ENCODE results near the gene CHST1. TPM values are rescaled to one million over a fixed set of nuclear protein-coding genes. Genes with fewer than 3 reads are reported as not detected.

CHST1 gene
- total RNA-seq, 2 experiments from 2014 or later: not detected

DNA sequence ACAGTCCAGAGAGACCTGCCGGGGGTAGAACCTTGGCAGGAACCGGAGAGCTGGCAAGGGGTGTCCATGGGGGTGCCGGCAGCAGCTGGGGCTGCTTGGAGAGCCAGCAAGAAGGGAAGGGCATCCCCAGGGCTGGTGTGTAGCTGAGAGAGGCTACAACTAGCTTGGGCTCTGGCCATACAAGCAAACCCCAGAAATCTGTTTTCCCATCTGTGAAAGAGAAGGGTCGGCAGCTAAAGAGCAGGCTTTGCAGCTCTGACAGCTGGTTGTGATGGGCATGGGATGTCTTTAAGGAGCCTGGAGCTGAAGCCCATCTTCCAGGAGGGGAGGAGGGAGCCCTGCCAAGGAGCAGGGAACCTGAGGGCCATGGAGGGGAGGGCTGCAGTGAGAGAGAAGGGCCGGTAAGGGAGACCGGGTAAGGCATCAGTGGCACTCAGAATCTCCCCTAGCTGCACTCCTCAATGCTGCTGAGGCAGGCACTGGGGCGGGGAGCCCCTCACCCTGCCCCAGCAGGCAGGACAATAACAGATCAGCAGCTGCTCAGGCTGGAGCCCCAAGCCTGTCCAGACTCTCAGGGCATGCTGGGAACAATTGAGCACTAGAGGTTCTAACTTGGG is 3.9 kb downstream of the CHST1 start:
- TF ChIP-seq CTCF (IDR thresholded peaks at IDR 0.05): no peak
- Mint-ChIP-seq H3K27me3 (peaks cover 77% of the 10 kb centered on the region), H3K36me3 (ENCODE audit: low read depth) (no peaks in the 10 kb centered on the region), H3K9me3 (no peaks in the 10 kb centered on the region), H3K4me3 (no peak overlapping the region), H3K27ac (no peak overlapping the region), H3K4me1 (ENCODE audit: low read depth) (no peaks in the 10 kb centered on the region)
- Histone ChIP-seq H3K9me3 (ENCODE audit: control insufficient read depth in 1 of 2, insufficient read depth in 1 of 2, low read length in 2 of 2) (peaks cover 0 to 5% of the 10 kb centered on the region in 2 experiments), H3K27me3 (ENCODE audit: control insufficient read depth in 1 of 2, insufficient read depth in 2 of 2, low read length in 2 of 2) (peaks cover 57 to 63% of the 10 kb centered on the region in 2 experiments), H3K27ac (ENCODE audit: low read depth in 1 of 2, low read length in 2 of 2) (no peak overlapping the region), H3K36me3 (ENCODE audit: insufficient read depth, low read length) (no peaks in the 10 kb centered on the region), H3K4me1 (ENCODE audit: insufficient read depth, low read length) (peaks cover 10% of the 10 kb centered on the region), H3K4me3 (ENCODE audit: low read length) (no peak overlapping the region)
- CTCF ChIA-PET: interaction anchor here (0.6 kb wide), 1 partner anchor 22 kb away, joined by 3 read pairs; no protein-coding TSS in a partner anchor
- POLR2A ChIA-PET: no interaction called here
- intact Hi-C loops (cut with DNase I, micrococcal nuclease): no loop called here
- no peak for DNase-seq
- no peak for ATAC-seq (ENCODE audit: poor library complexity)

- Mint-ChIP-seq H3K27me3 (peaks cover 75% of the 10 kb centered on the region), H3K4me3 (no peak overlapping the region), H3K4me1 (ENCODE audit: low read depth) (no peaks in the 10 kb centered on the region), H3K27ac (no peak overlapping the region), H3K9me3 (no peaks in the 10 kb centered on the region), H3K36me3 (ENCODE audit: low read depth) (no peaks in the 10 kb centered on the region)
- ChIA-PET CTCF (interaction anchor here (0.6 kb wide), 1 partner anchor 22 kb away, joined by 3 read pairs; no protein-coding TSS in a partner anchor), POLR2A (no interaction called here)
- DNase-seq (no peak), ATAC-seq (ENCODE audit: poor library complexity) (no peak)
- H3K27me3 ChIP-seq (ENCODE audit: control insufficient read depth in 1 of 2, insufficient read depth in 2 of 2, low read length in 2 of 2): peaks cover 51 to 56% of the 10 kb centered on the region in 2 experiments
- no peak for TF ChIP-seq CTCF (IDR thresholded peaks at IDR 0.05)
- intact Hi-C loops (cut with DNase I, micrococcal nuclease): no loop called here
- no peak overlapping the region for H3K4me3 ChIP-seq (ENCODE audit: low read length)
- no peak overlapping the region for H3K27ac ChIP-seq (ENCODE audit: low read depth in 1 of 2, low read length in 2 of 2)
- peaks cover 0 to 5% of the 10 kb centered on the region in 2 experiments for H3K9me3 ChIP-seq (ENCODE audit: control insufficient read depth in 1 of 2, insufficient read depth in 1 of 2, low read length in 2 of 2)
- H3K4me1 ChIP-seq (ENCODE audit: insufficient read depth, low read length): peaks cover 10% of the 10 kb centered on the region
- H3K36me3 ChIP-seq (ENCODE audit: insufficient read depth, low read length): no peaks in the 10 kb centered on the region
These were observed 4.5 kb downstream of the CHST1 start for GRCh38 chr11:45660729-45661438.

DNA sequence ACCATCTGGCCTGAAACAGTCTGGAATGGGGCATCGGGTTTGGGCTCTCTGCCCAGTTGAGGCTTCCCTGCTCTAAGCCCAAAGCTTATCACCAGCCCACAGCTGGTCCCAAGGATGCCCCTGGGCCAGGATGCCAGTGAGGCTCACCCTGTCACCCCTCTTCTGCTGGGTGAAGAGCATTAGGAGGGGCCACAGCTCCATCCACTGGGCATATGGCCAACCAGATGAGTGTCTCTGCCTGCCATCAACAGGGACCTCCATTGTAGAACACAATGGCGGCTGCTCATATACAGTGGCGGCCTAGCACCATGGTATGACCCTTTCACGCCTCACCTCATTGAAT is 5.6 kb downstream of the CHST1 start:
- no peak for ATAC-seq (ENCODE audit: poor library complexity)
- H3K4me3 Mint-ChIP-seq: no peak overlapping the region
- H3K27me3 ChIP-seq (ENCODE audit: control insufficient read depth in 1 of 2, insufficient read depth in 2 of 2, low read length in 2 of 2): peaks cover 49 to 54% of the 10 kb centered on the region in 2 experiments
- no peaks in the 10 kb centered on the region for H3K9me3 Mint-ChIP-seq
- H3K36me3 Mint-ChIP-seq (ENCODE audit: low read depth): no peaks in the 10 kb centered on the region
- H3K9me3 ChIP-seq (ENCODE audit: control insufficient read depth in 1 of 2, insufficient read depth in 1 of 2, low read length in 2 of 2): peaks cover 0 to 5% of the 10 kb centered on the region in 2 experiments
- ChIA-PET POLR2A (no interaction called here), CTCF (interaction anchor here (1.8 kb wide), 1 partner anchor 289 kb away, joined by 4 read pairs; no protein-coding TSS in a partner anchor)
- H3K4me1 ChIP-seq (ENCODE audit: insufficient read depth, low read length): peaks cover 17% of the 10 kb centered on the region
- no peak for TF ChIP-seq CTCF (IDR thresholded peaks at IDR 0.05)
- intact Hi-C loops (cut with DNase I, micrococcal nuclease): no loop called here
- H3K27me3 Mint-ChIP-seq: peaks cover 74% of the 10 kb centered on the region
- no peak overlapping the region for H3K27ac Mint-ChIP-seq
- no peak overlapping the region for H3K4me3 ChIP-seq (ENCODE audit: low read length)
- H3K4me1 Mint-ChIP-seq (ENCODE audit: low read depth): peaks cover 6% of the 10 kb centered on the region
- DNase-seq: no peak
- H3K36me3 ChIP-seq (ENCODE audit: insufficient read depth, low read length): no peaks in the 10 kb centered on the region
- H3K27ac ChIP-seq (ENCODE audit: low read depth in 1 of 2, low read length in 2 of 2): no peak overlapping the region

Measured in CD4-positive, alpha-beta T cell (primary cell).